K562 (cell line): ENCODE results near the gene ZDHHC12. TPM values are rescaled to one million over a fixed set of nuclear protein-coding genes. Genes with fewer than 3 reads are reported as not detected.

Experiments used
- ATAC-seq: fragments of 200-7000 bp; cut with Tn5 transposase; 3 replicates; pipeline ENCODE4 v1.9.1; 2020; ENCODE audit warnings: moderate library complexity
- BruUV-seq: library from RNA; stranded (reverse); fragments of 400-500 nt; replicated peaks from 2 replicates; lab custom pipeline; 2021; lab: Mats Ljungman, UMichigan
- CTCF ChIA-PET: fragments of 300-600 bp; formaldehyde crosslinking; extraction: SDS; loops from one replicate; lab custom pipeline; 2021; ENCODE audit warnings: low intra/inter-chr PET ratio; lab: Yijun Ruan, JAX
- POLR2A ChIA-PET: fragments of 300-600, 350-650 bp; sonication (Branson Sonifier 250); formaldehyde crosslinking; extraction: SDS; loops from one replicate; lab custom pipeline; 2021; ENCODE audit warnings: antibody characterized with exemption, inconsistent platforms; lab: Yijun Ruan, JAX
- DNase-seq, 4 experiments: peaks; one replicate each; pipeline versions ENCODE4 v3.0.0 to v3.0.0-alpha.2; 2011 to 2018; ENCODE audit warnings: low spot score in 3 of 4, mixed read lengths in 3 of 4; ENCODE audit errors: extremely low read depth in 1 of 4
- FAIRE-seq: peaks from 2 replicates; lab custom pipeline; 2011; peaks lifted over from hg19 to GRCh38; lab: Jason Lieb, UNC
- H2AFZ ChIP-seq: 2 replicates; pipeline ENCODE4 v1.6.0; 2011; ENCODE audit warnings: low read depth, low read length, control low read depth, inconsistent platforms
- H3K27ac ChIP-seq: fragments of 200-600 bp; 3 replicates; pipeline ENCODE4 v1.8.0; 2011; ENCODE audit warnings: low read depth, mild to moderate bottlenecking, control low read depth, inconsistent platforms, low read length, moderate library complexity, mixed read lengths; ENCODE audit errors: extremely low read depth
- H3K27me3 ChIP-seq, 2 experiments: fragments of 300-600 bp in 1 of 2; 2 replicates in 1 of 2; 3 replicates in 1 of 2; pipeline versions ENCODE4 v1.6.0 to v1.8.0; 2011; ENCODE audit warnings: inconsistent platforms in 2 of 2, low read length in 2 of 2, mild to moderate bottlenecking in 1 of 2, mixed read lengths in 1 of 2, moderate library complexity in 1 of 2; ENCODE audit not compliant: control insufficient read depth in 2 of 2, insufficient read depth in 2 of 2
- H3K36me3 ChIP-seq: fragments of 300-600 bp; 3 replicates; pipeline ENCODE4 v1.8.0; 2011; ENCODE audit warnings: mild to moderate bottlenecking, low read length, inconsistent platforms; ENCODE audit not compliant: control insufficient read depth, insufficient read depth
- H3K4me1 ChIP-seq, 2 experiments: fragments of 200-600 bp in 1 of 2; replicated peaks in 1 of 2; 2 replicates in 1 of 2; 3 replicates in 1 of 2; pipeline versions ENCODE4 v1.5.1 to v1.8.0; 2011; ENCODE audit warnings: inconsistent platforms in 2 of 2, low read length in 2 of 2, mild to moderate bottlenecking in 1 of 2, mixed read lengths in 1 of 2, moderate library complexity in 1 of 2; ENCODE audit not compliant: control insufficient read depth in 2 of 2, insufficient read depth in 2 of 2
- H3K4me2 ChIP-seq: 2 replicates; pipeline ENCODE4 v1.6.1; 2011; ENCODE audit warnings: low read length, control low read depth, inconsistent platforms, mixed read lengths; ENCODE audit not compliant: insufficient read depth
- H3K4me3 ChIP-seq: fragments of 200-600 bp; sonication (generic), shearing (Covaris generic); 2 replicates; pipeline ENCODE4 v1.5.1; 2016; ENCODE audit warnings: control low read depth, inconsistent platforms
- H3K79me2 ChIP-seq: fragments of 200-600 bp; 3 replicates; pipeline ENCODE4 v1.8.0; 2011; ENCODE audit warnings: low read length, inconsistent platforms; ENCODE audit not compliant: control insufficient read depth, insufficient read depth
- H3K9ac ChIP-seq, 2 experiments: 2 replicates each; pipeline versions ENCODE4 v1.6.0 to v1.6.1; 2011; ENCODE audit warnings: low read depth in 2 of 2, low read length in 2 of 2, control low read depth in 1 of 2, inconsistent platforms in 1 of 2, mild to moderate bottlenecking in 1 of 2, mixed read lengths in 1 of 2; ENCODE audit not compliant: insufficient read depth in 1 of 2
- H3K9me1 ChIP-seq: one replicate; pipeline ENCODE4 v1.6.0; 2011; ENCODE audit warnings: inconsistent platforms, mild to moderate bottlenecking, low read length, moderate library complexity; ENCODE audit not compliant: control insufficient read depth, insufficient read depth
- H3K9me3 ChIP-seq: replicated peaks from 2 replicates; pipeline ENCODE4 v1.5.1; 2011; ENCODE audit warnings: low read depth, low read length, inconsistent platforms; ENCODE audit not compliant: control insufficient read depth, insufficient read depth
- H4K20me1 ChIP-seq: replicated peaks from 2 replicates; pipeline ENCODE4 v1.6.1; 2011; ENCODE audit warnings: low read length, inconsistent platforms, mixed read lengths; ENCODE audit not compliant: control insufficient read depth, insufficient read depth
- CREBBP ChIP-seq: IDR thresholded peaks from one replicate; pipeline ENCODE4 v1.6.1; 2012; ENCODE audit warnings: low read depth, mild to moderate bottlenecking, control low read depth, inconsistent platforms, low read length
- FOXP1 ChIP-seq: sonication (generic); formaldehyde crosslinking; IDR thresholded peaks from 2 replicates; pipeline ENCODE4 v1.8.0; 2022; ENCODE audit warnings: mild to moderate bottlenecking, missing genetic modification reagents
- GABPA ChIP-seq: fragments of 200-800 bp; sonication (Bioruptor generic); conservative IDR thresholded peaks from 2 replicates; pipeline ENCODE4 v1.6.1; 2016; ENCODE audit warnings: low read depth, missing genetic modification characterization, missing compliant biosample characterization
- HDGF ChIP-seq: fragments of 450-650 bp; IDR thresholded peaks from 2 replicates; pipeline ENCODE4 v1.6.1; 2016
- PBX2 ChIP-seq, 2 experiments: IDR thresholded peaks in 1 of 2; conservative IDR thresholded peaks in 1 of 2; 2 replicates each; pipeline ENCODE4 v1.6.1; 2016; ENCODE audit warnings: low read depth in 2 of 2, mild to moderate bottlenecking in 1 of 2, missing compliant biosample characterization in 1 of 2, missing genetic modification characterization in 1 of 2, moderate library complexity in 1 of 2
- RREB1 ChIP-seq: fragments of 250-450 bp; sonication (Bioruptor Pico); IDR thresholded peaks from 2 replicates; pipeline ENCODE4 v1.4.0; 2020
- SMARCC2 ChIP-seq: fragments of 450-650 bp; IDR thresholded peaks from 2 replicates; pipeline ENCODE4 v1.6.1; 2017; ENCODE audit warnings: antibody characterized with exemption, moderate library complexity, mild to moderate bottlenecking, low read depth
- UBTF ChIP-seq, 2 experiments: IDR thresholded peaks; 2 replicates each; pipeline ENCODE4 v1.6.1; 2012; ENCODE audit warnings: improper control_type of control experiment in 2 of 2, low read depth in 2 of 2, low read length in 2 of 2, borderline replicate concordance in 1 of 2
- ZNF707 ChIP-seq: fragments of 250-450 bp; sonication (Bioruptor Pico); conservative IDR thresholded peaks from 2 replicates; pipeline ENCODE4 v1.8.0; 2022; ENCODE audit warnings: inconsistent platforms, mild to moderate bottlenecking, moderate library complexity
- ZNF75A ChIP-seq: fragments of 450-650 bp; formaldehyde crosslinking; IDR thresholded peaks from 2 replicates; pipeline ENCODE4 v1.4.0; 2020; ENCODE audit warnings: mild to moderate bottlenecking
- WGBS: fragments of 100-300 bp; shearing (Covaris generic); methylation state at CpG from one replicate; pipeline ENCODE4 v1.1.6; 2016; ENCODE audit warnings: low coverage, mixed read lengths; ENCODE audit not compliant: insufficient coverage; ENCODE audit errors: missing lambda C conversion rate; 5-methylcytosine and 5-hydroxymethylcytosine counted together
- in situ Hi-C: fragments of 300-500 bp; cut with MboI; formaldehyde crosslinking; loops from 4 replicates; pipeline ENCODE4 v1.15.0; 2018; ENCODE audit warnings: inconsistent platforms, mixed read lengths
- intact Hi-C: fragments of 100-400 bp; cut with micrococcal nuclease; formaldehyde crosslinking; loops from 2 replicates; pipeline ENCODE4 v1.14.2; 2022
- polyA plus RNA-seq, 8 experiments: library from polyadenylated mRNA; depleted of rRNA in 4 of 8; stranded (reverse) in 5 of 8; unstranded in 3 of 8; fragments of >200 nt; fragmentation: Nextera tagmentation in 2 of 8; fragmentation: Illumina TruSeq in 1 of 8; extraction: Ambion mirVana in 2 of 8; extraction: Trizol in 1 of 8; gene quantifications; 2 replicates each; pipeline versions ENCODE4 v1.2.1 to v1.2.3, GENCODE V29; 2011 to 2014; ENCODE audit warnings: inconsistent platforms in 1 of 8, missing spikeins in 1 of 8
- total RNA-seq, 7 experiments: library from RNA; depleted of rRNA in 6 of 7; stranded (reverse); fragments of >200 nt in 6 of 7; fragmentation: Illumina TruSeq in 2 of 7; extraction: Trizol in 2 of 7; gene quantifications; 2 replicates each; pipeline versions ENCODE4 v1.2.1 to v1.2.3, GENCODE V29; 2011 to 2021; ENCODE audit warnings: low replicate concordance in 1 of 7

The ZDHHC12 gene
- total and polyA plus RNA-seq, 9 of the 15 experiments (the other 6 are each of a cell fraction or from before 2014, with no cell fraction given) = 0.21 to 38.0 (median 13.8) TPM

GRCh38 chr9:128720841-128721486 lies 3.0 kb downstream of the ZDHHC12 start:
- in situ Hi-C loops = no loop called here
- FAIRE-seq = no peak
- H2AFZ ChIP-seq = no peak overlapping the region
- TF ChIP-seq GABPA (tag) (no peak), SMARCC2 (no peak), CREBBP (no peak), HDGF (no peak), ZNF75A (CRISPR knock-in tag) (no peak), PBX2 (CRISPR knock-in tag; IDR thresholded peaks at IDR 0.05; ENCODE audit: low read depth) (no peak), PBX2 (tag; conservative IDR thresholded peaks at IDR 0.05; ENCODE audit: low read depth) (no peak), UBTF (IDR thresholded peaks at IDR 0.05; ENCODE audit: borderline replicate concordance in 1 of 2, low read depth in 2 of 2, low read length in 2 of 2) (no peak), ZNF707 (no peak), RREB1 (no peak), FOXP1 (CRISPR knock-in tag) (no peak)

More at GRCh38 chr9:128720841-128721486, 3.0 kb downstream of the ZDHHC12 start:
- ChIA-PET POLR2A (interaction anchor here (0.7 kb wide), 1 partner anchor 215 kb away, joined by 3 read pairs; no protein-coding TSS in a partner anchor), CTCF (no interaction called here)
- intact Hi-C loops = no loop called here
- no peaks in the 10 kb centered on the region for H3K27me3 ChIP-seq
- no peak overlapping the region for H3K27ac ChIP-seq
- H3K9me3 ChIP-seq = no peaks in the 10 kb centered on the region
- peaks cover 44% of the 10 kb centered on the region; the same call in 2 of the 3 replicates for H3K36me3 ChIP-seq
- 93% methylated on average over 21 of the region's 22 CpGs for WGBS
- peaks cover 8% of the 10 kb centered on the region; the same call in 2 of the 3 replicates for H3K79me2 ChIP-seq
- DNase-seq (no peak), ATAC-seq (no peak)
- H3K4me2 ChIP-seq = no peak overlapping the region
- BruUV-seq = TSS peak; percentile 53
- peaks cover 2% of the 10 kb centered on the region for H3K9me1 ChIP-seq
- H4K20me1 ChIP-seq = no peaks in the 10 kb centered on the region
- peaks cover 8 to 47% of the 10 kb centered on the region in 2 experiments; a peak in 4 of 5 replicates for H3K4me1 ChIP-seq
- H3K4me3 ChIP-seq = no peak overlapping the region
- H3K9ac ChIP-seq = peak overlapping the region in 1 of 2 experiments; percentile 39; a peak in 1 of 4 replicates
